WTC11 (cell line): ENCODE results near the gene PEX11B. TPM values are rescaled to one million over a fixed set of nuclear protein-coding genes. Genes with fewer than 3 reads are reported as not detected.
A peak's percentile ranks its signal among the peaks of the same experiment; 100 is the strongest.

Experiments used
- ATAC-seq: fragments of 200-7000 bp; cut with Tn5 transposase; 2 replicates; pipeline ENCODE4 v1.10.0; 2021; ENCODE audit warnings: mild to moderate bottlenecking, moderate library complexity
- CTCF ChIA-PET: fragments of 300-600 bp; sonication (Branson Sonifier 250); formaldehyde crosslinking; loops from one replicate; lab custom pipeline; 2021; ENCODE audit warnings: antibody characterized with exemption; lab: Charles Lee
- POLR2A ChIA-PET: fragments of 350-600 bp; sonication (Branson Sonifier 250); formaldehyde crosslinking; loops from one replicate; lab custom pipeline; 2021; ENCODE audit warnings: antibody characterized with exemption; lab: Charles Lee
- DNase-seq: peaks from one replicate; pipeline ENCODE4 v3.0.0; 2021; ENCODE audit warnings: low spot score
- H3K27ac Mint-ChIP-seq: 2 replicates; pipeline ENCODE4 v1.8.0; 2021; ENCODE audit warnings: mixed read lengths
- H3K27me3 Mint-ChIP-seq: 2 replicates; pipeline ENCODE4 v1.8.0; 2021; ENCODE audit warnings: low read depth, mild to moderate bottlenecking, moderate library complexity, mixed read lengths
- H3K36me3 Mint-ChIP-seq: 2 replicates; pipeline ENCODE4 v1.8.0; 2021; ENCODE audit warnings: mixed read lengths
- H3K4me1 Mint-ChIP-seq: 2 replicates; pipeline ENCODE4 v1.8.0; 2022; ENCODE audit warnings: mixed read lengths
- H3K4me3 Mint-ChIP-seq: 2 replicates; pipeline ENCODE4 v1.8.0; 2021; ENCODE audit warnings: mild to moderate bottlenecking, moderate library complexity, mixed read lengths
- H3K9me3 Mint-ChIP-seq: 2 replicates; pipeline ENCODE4 v1.8.0; 2021; ENCODE audit warnings: mixed read lengths
- ARID4B ChIP-seq: sonication (generic); formaldehyde crosslinking; IDR thresholded peaks from 2 replicates; pipeline ENCODE4 v1.8.0; 2023; ENCODE audit warnings: missing genetic modification reagents, mild to moderate bottlenecking, borderline replicate concordance
- ATF2 ChIP-seq: sonication (generic); formaldehyde crosslinking; IDR thresholded peaks from 2 replicates; pipeline ENCODE4 v1.8.1; 2022; ENCODE audit warnings: low read depth, missing genetic modification reagents, borderline replicate concordance
- CREM ChIP-seq: sonication (generic); formaldehyde crosslinking; IDR thresholded peaks from 2 replicates; pipeline ENCODE4 v1.8.1; 2022; ENCODE audit warnings: mild to moderate bottlenecking, missing genetic modification reagents, moderate library complexity
- E2F5 ChIP-seq: sonication (generic); formaldehyde crosslinking; IDR thresholded peaks from 2 replicates; pipeline ENCODE4 v1.8.1; 2022; ENCODE audit warnings: mild to moderate bottlenecking, moderate library complexity, missing genetic modification reagents
- ELF4 ChIP-seq: sonication (generic); formaldehyde crosslinking; IDR thresholded peaks from 2 replicates; pipeline ENCODE4 v1.8.1; 2022; ENCODE audit warnings: low read depth, mild to moderate bottlenecking, moderate library complexity, missing genetic modification reagents
- FOXP1 ChIP-seq: sonication (generic); formaldehyde crosslinking; IDR thresholded peaks from 2 replicates; pipeline ENCODE4 v1.8.0; 2022; ENCODE audit warnings: missing genetic modification reagents, mild to moderate bottlenecking, moderate library complexity, borderline replicate concordance
- HMGXB4 ChIP-seq: sonication (generic); formaldehyde crosslinking; IDR thresholded peaks from 2 replicates; pipeline ENCODE4 v1.8.1; 2023; ENCODE audit warnings: mild to moderate bottlenecking, moderate library complexity, missing genetic modification reagents
- MYBL2 ChIP-seq: sonication (generic); formaldehyde crosslinking; IDR thresholded peaks from 2 replicates; pipeline ENCODE4 v1.8.1; 2023; ENCODE audit warnings: mild to moderate bottlenecking, moderate library complexity, missing genetic modification reagents
- PREB ChIP-seq: sonication (generic); formaldehyde crosslinking; IDR thresholded peaks from 2 replicates; pipeline ENCODE4 v1.8.1; 2022; ENCODE audit warnings: mild to moderate bottlenecking, missing genetic modification reagents, moderate library complexity, borderline replicate concordance
- PRRX2 ChIP-seq: fragments of 250-450 bp; sonication (Bioruptor Pico); IDR thresholded peaks from 2 replicates; pipeline ENCODE4 v1.8.0; 2021; ENCODE audit warnings: mild to moderate bottlenecking
- SOX15 ChIP-seq: fragments of 250-450 bp; sonication (Bioruptor Pico); IDR thresholded peaks from 2 replicates; pipeline ENCODE4 v1.9.0; 2021; ENCODE audit warnings: mild to moderate bottlenecking
- SP1 ChIP-seq: sonication (generic); formaldehyde crosslinking; conservative IDR thresholded peaks from 2 replicates; pipeline ENCODE4 v1.8.1; 2022; ENCODE audit warnings: missing genetic modification reagents
- TEAD1 ChIP-seq: sonication (generic); formaldehyde crosslinking; IDR thresholded peaks from 2 replicates; pipeline ENCODE4 v1.8.0; 2022; ENCODE audit warnings: mild to moderate bottlenecking, missing genetic modification reagents
- ZNF121 ChIP-seq: sonication (generic); formaldehyde crosslinking; IDR thresholded peaks from 2 replicates; pipeline ENCODE4 v1.8.0; 2023; ENCODE audit warnings: missing genetic modification reagents
- total RNA-seq: library from RNA; stranded (reverse); gene quantifications from 3 replicates; pipeline ENCODE4 v1.2.3, GENCODE V29; 2021
- TF ChIP-seq, protein P1 (sequence below): sonication (generic); formaldehyde crosslinking; IDR thresholded peaks from 2 replicates; pipeline ENCODE4 v1.8.1; 2023; ENCODE audit warnings: mild to moderate bottlenecking, missing genetic modification reagents
- TF ChIP-seq, protein P2 (sequence below): sonication (generic); formaldehyde crosslinking; IDR thresholded peaks from 2 replicates; pipeline ENCODE4 v1.8.0; 2022; ENCODE audit warnings: mild to moderate bottlenecking, missing genetic modification reagents
- TF ChIP-seq, protein P3 (sequence below): fragments of 250-450 bp; sonication (Bioruptor Pico); IDR thresholded peaks from 2 replicates; pipeline ENCODE4 v1.9.0; 2021; ENCODE audit warnings: mild to moderate bottlenecking
- TF ChIP-seq, protein P4 (sequence below): sonication (generic); formaldehyde crosslinking; IDR thresholded peaks from 2 replicates; pipeline ENCODE4 v1.8.0; 2022; ENCODE audit warnings: mild to moderate bottlenecking, missing genetic modification reagents

The PEX11B gene
- total RNA-seq, 1 experiment from 2014 or later: 11.8 TPM

- ChIA-PET POLR2A (interaction anchor here (0.9 to 1.6 kb wide), 2 partner anchors 34 to 42 kb away, joined by 3 to 6 read pairs; partner anchors contain the start of genes PEX11B and RBM8A), CTCF (interaction anchor here (0.9 to 1.6 kb wide), 6 partner anchors 16 to 69 kb away, joined by 3 to 5 read pairs (median 3); no protein-coding TSS in a partner anchor)
- DNase-seq (peak; percentile 90), ATAC-seq (peak; percentile 51)
- H3K27me3 Mint-ChIP-seq: peaks cover 93% of the 10 kb centered on the region
- H3K4me1 Mint-ChIP-seq: peaks cover 51% of the 10 kb centered on the region
- TF ChIP-seq, protein P1, sequence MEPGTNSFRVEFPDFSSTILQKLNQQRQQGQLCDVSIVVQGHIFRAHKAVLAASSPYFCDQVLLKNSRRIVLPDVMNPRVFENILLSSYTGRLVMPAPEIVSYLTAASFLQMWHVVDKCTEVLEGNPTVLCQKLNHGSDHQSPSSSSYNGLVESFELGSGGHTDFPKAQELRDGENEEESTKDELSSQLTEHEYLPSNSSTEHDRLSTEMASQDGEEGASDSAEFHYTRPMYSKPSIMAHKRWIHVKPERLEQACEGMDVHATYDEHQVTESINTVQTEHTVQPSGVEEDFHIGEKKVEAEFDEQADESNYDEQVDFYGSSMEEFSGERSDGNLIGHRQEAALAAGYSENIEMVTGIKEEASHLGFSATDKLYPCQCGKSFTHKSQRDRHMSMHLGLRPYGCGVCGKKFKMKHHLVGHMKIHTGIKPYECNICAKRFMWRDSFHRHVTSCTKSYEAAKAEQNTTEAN (CRISPR knock-in tag): peak; percentile 63
- TF ChIP-seq FOXP1 (CRISPR knock-in tag) (peak; percentile 80; the same call in 1 of the 2 replicates), PREB (CRISPR knock-in tag) (no peak), ZNF121 (CRISPR knock-in tag) (no peak), TEAD1 (no peak), MYBL2 (peak; percentile 69; the same call in 1 of the 2 replicates), ATF2 (peak; percentile 36; the same call in 1 of the 2 replicates), HMGXB4 (CRISPR knock-in tag) (peak; percentile 60; the same call in 1 of the 2 replicates), CREM (CRISPR knock-in tag) (no peak; the same call in 1 of the 2 replicates), SOX15 (CRISPR knock-in tag) (no peak), ELF4 (no peak), ARID4B (peak; percentile 72; the same call in 1 of the 2 replicates), PRRX2 (CRISPR knock-in tag) (no peak), SP1 (peak; percentile 77), E2F5 (CRISPR knock-in tag) (no peak)
- TF ChIP-seq, protein P2, sequence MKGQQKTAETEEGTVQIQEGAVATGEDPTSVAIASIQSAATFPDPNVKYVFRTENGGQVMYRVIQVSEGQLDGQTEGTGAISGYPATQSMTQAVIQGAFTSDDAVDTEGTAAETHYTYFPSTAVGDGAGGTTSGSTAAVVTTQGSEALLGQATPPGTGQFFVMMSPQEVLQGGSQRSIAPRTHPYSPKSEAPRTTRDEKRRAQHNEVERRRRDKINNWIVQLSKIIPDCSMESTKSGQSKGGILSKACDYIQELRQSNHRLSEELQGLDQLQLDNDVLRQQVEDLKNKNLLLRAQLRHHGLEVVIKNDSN: peak; percentile 12; the same call in 1 of the 2 replicates
- TF ChIP-seq, protein P3, sequence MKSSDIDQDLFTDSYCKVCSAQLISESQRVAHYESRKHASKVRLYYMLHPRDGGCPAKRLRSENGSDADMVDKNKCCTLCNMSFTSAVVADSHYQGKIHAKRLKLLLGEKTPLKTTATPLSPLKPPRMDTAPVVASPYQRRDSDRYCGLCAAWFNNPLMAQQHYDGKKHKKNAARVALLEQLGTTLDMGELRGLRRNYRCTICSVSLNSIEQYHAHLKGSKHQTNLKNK (CRISPR knock-in tag): no peak
- TF ChIP-seq, protein P4, sequence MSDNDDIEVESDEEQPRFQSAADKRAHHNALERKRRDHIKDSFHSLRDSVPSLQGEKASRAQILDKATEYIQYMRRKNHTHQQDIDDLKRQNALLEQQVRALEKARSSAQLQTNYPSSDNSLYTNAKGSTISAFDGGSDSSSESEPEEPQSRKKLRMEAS (CRISPR knock-in tag): peak; percentile 54; the same call in 1 of the 2 replicates
- peak overlapping the region; percentile 96 for H3K4me3 Mint-ChIP-seq
- no peaks in the 10 kb centered on the region for H3K36me3 Mint-ChIP-seq
- H3K27ac Mint-ChIP-seq: peak overlapping the region; percentile 85; the same call in 1 of the 2 replicates
- no peaks in the 10 kb centered on the region for H3K9me3 Mint-ChIP-seq
Measured at GRCh38 chr1:145960468-145961108, 42.1 kb upstream of the PEX11B start.
